ENCODE measurements around the gene RMP24.

Gene RMP24

DNA sequence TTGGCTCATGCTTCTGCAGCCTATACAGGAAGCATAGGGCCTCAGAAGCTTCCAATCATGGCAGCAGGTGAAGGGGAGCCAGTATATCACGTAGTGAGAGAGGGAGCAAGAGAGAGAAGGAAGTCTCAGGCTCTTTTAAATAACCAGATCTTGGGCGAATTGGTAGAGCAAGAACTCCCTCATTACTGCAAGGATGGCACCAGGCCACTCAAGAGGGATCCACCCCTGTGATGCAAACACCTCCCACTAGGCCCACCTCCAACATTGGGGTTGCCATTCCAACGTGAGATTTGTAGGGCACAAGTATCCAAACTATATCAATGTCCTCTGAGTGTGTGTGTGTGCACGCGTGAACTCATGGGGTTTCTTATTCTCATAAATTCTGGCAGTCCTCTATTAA lies 37.6 kb upstream of the RMP24 start:
- no peak overlapping the region for H3K4me3 ChIP-seq (ENCODE audit: low read depth, poor library complexity, severe bottlenecking)
- 78 to 84% methylated on average over 5 of the region's 5 CpGs for WGBS, 2 donors
- intact Hi-C loops (cut with DNase I; ENCODE audit: low total_unique reads): no loop called here
- DNase-seq (ENCODE audit: low spot score in 2 of 2): no peak
- TF ChIP-seq, protein P1, sequence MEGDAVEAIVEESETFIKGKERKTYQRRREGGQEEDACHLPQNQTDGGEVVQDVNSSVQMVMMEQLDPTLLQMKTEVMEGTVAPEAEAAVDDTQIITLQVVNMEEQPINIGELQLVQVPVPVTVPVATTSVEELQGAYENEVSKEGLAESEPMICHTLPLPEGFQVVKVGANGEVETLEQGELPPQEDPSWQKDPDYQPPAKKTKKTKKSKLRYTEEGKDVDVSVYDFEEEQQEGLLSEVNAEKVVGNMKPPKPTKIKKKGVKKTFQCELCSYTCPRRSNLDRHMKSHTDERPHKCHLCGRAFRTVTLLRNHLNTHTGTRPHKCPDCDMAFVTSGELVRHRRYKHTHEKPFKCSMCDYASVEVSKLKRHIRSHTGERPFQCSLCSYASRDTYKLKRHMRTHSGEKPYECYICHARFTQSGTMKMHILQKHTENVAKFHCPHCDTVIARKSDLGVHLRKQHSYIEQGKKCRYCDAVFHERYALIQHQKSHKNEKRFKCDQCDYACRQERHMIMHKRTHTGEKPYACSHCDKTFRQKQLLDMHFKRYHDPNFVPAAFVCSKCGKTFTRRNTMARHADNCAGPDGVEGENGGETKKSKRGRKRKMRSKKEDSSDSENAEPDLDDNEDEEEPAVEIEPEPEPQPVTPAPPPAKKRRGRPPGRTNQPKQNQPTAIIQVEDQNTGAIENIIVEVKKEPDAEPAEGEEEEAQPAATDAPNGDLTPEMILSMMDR (IDR thresholded peaks at IDR 0.05): no peak
- no peak for TF ChIP-seq POLR2A (IDR thresholded peaks at IDR 0.05)

DNA sequence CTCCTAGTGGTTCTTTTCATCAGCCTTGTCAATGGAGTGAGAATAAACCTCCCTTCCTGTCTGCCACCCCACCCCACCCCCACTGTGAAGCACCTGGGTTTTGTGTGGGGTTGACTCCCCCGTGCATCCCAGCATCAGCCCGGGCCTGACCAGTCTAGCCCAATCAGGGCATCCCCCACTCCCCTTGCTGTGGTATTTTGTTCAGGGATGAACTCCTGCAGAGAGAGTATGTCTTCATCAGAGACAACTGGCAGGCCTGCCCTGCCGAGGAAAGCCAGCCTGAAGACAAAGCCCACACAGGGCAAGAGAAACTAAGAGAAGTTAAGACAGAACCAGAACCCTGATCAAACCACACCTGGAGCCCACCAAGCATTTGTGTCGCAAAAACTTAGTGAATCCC lies 36.7 kb upstream of the RMP24 start:
- DNase-seq (ENCODE audit: low spot score in 2 of 2): no peak
- TF ChIP-seq, protein P1 (IDR thresholded peaks at IDR 0.05): no peak
- no peak for TF ChIP-seq POLR2A (IDR thresholded peaks at IDR 0.05)
- H3K4me3 ChIP-seq (ENCODE audit: low read depth, poor library complexity, severe bottlenecking): no peak overlapping the region
- WGBS, 2 donors: 76 to 85% methylated on average over 4 of the region's 4 CpGs
- intact Hi-C loops (cut with DNase I; ENCODE audit: low total_unique reads): no loop called here

DNA sequence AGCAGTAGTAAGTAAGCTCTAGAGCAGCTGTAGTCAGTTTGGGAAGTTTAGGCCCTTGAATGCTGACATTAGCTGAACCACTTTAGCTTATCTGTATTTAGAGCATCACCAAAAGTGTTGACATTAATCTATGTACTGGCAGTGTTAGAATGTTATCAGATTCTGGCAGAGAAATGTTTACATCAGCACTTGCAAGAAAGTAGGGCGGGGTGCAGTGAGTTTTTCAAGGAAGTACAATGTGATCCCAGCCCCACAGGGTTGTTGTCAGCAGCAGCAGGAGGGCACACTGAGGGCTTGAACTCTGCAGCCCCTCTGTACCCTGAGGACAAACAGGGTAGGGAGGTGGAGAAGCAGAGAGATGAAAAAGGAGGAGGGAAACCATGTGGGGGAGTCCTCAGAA lies 35.5 kb upstream of the RMP24 start:
- 59 to 70% methylated on average over 1 of the region's 1 CpG for WGBS, 2 donors
- intact Hi-C loops (cut with DNase I; ENCODE audit: low total_unique reads): no loop called here
- DNase-seq (ENCODE audit: low spot score in 2 of 2): no peak
- no peak overlapping the region for H3K4me3 ChIP-seq (ENCODE audit: low read depth, poor library complexity, severe bottlenecking)
- TF ChIP-seq, protein P1 (IDR thresholded peaks at IDR 0.05): no peak

DNA sequence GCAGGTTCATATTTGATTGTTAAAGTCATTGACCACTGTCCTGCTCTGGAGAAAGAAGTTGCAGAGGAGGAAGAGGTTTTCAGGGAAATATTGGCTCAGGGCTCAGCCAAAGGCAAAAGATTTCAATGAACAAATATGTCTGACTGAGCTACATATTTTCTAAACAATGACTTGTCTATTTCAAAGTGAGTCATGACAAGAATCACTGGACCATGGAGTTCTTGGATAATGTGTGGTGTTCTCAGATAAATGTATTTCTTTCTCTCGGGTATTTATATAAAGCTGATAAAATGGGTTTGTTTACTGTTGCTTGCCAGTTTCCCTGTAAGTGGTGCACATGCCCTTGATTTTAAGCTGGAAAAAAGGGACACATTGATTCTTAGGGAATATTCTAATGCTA lies 34.3 kb upstream of the RMP24 start:
- no peak for DNase-seq (ENCODE audit: low spot score in 2 of 2)
- 42 to 90% methylated on average over 1 of the region's 1 CpG for WGBS, 2 donors
- no peak for TF ChIP-seq POLR2A (IDR thresholded peaks at IDR 0.05)
- TF ChIP-seq, protein P1 (IDR thresholded peaks at IDR 0.05): no peak

DNA sequence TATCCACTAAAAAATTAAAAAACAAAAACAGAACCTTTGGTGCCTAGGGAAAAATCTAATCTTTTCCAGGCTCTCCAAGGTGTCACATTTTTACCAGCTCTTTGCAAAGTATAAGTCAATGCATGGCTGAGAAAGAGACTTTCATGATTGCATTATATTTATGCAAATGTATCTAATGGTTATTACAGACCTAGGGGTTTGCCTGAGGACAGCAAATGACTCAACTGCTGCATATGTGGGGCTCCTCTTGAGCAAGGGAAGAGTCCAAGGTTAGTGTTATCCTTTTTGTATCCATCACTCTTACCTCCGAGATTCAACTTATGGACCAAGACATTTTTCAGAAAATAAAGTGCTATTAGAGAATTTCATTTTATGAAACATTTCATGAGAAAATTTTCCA lies 33.9 kb upstream of the RMP24 start:
- no peak overlapping the region for H3K4me3 ChIP-seq (ENCODE audit: low read depth, poor library complexity, severe bottlenecking)
- intact Hi-C loops (cut with DNase I; ENCODE audit: low total_unique reads): no loop called here
- no peak for DNase-seq (ENCODE audit: low spot score in 2 of 2)
- 81 to 88% methylated on average over 1 of the region's 1 CpG for WGBS, 2 donors
- no peak for TF ChIP-seq POLR2A (IDR thresholded peaks at IDR 0.05)

More for the DNA sequence above, 34.3 kb upstream of the RMP24 start:
- intact Hi-C loops (cut with DNase I; ENCODE audit: low total_unique reads): no loop called here
- no peak overlapping the region for H3K4me3 ChIP-seq (ENCODE audit: low read depth, poor library complexity, severe bottlenecking)

DNA sequence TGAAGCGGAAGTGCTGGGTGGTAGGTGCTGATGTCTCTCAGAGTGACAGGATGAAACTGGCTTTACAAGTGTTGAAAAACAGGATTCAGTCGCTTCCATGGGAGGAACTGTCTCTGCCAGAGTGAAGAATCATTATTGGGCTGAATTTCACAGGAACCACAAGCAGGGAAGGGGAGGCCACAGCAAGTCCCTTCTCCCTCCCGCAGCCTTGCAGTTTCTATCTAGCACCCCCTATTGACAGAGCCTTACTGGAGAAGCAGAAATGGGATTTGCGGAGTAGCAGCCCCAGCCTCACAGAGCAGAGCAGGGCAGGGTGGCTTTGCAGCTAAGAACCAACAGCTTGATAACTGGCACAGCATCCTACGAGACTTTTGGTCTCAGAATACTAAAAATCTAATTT lies 33.3 kb upstream of the RMP24 start:
- DNase-seq (ENCODE audit: low spot score in 2 of 2): no peak
- H3K4me3 ChIP-seq (ENCODE audit: low read depth, poor library complexity, severe bottlenecking): no peak overlapping the region
- 46 to 52% methylated on average over 5 of the region's 5 CpGs for WGBS, 2 donors
- TF ChIP-seq POLR2A (IDR thresholded peaks at IDR 0.05): no peak
- TF ChIP-seq, protein P1 (IDR thresholded peaks at IDR 0.05): no peak
- intact Hi-C loops (cut with DNase I; ENCODE audit: low total_unique reads): no loop called here
